GM23248 (cell line): ENCODE results near the gene NHS. TPM values are rescaled to one million over a fixed set of nuclear protein-coding genes. Genes with fewer than 3 reads are reported as not detected.

Experiments
- DNase-seq: peaks from one replicate; pipeline ENCODE4 v3.0.0-alpha.2; 2015
- H2AFZ ChIP-seq: fragments of 200-600 bp; sonication (generic); 2 replicates; pipeline ENCODE4 v1.6.1; 2016; ENCODE audit warnings: antibody characterized with exemption
- H3F3A ChIP-seq: fragments of 200-600 bp; sonication (generic); 2 replicates; pipeline ENCODE4 v1.6.1; 2016; ENCODE audit warnings: mild to moderate bottlenecking, antibody characterized with exemption, mixed run types; ENCODE audit not compliant: insufficient read depth
- H3K27ac ChIP-seq: fragments of 200-600 bp; sonication (generic); 2 replicates; pipeline ENCODE4 v1.5.1; 2016; ENCODE audit warnings: mild to moderate bottlenecking
- H3K27me3 ChIP-seq: fragments of 200-600 bp; sonication (generic); replicated peaks from 2 replicates; pipeline ENCODE4 v1.6.1; 2016; ENCODE audit warnings: mild to moderate bottlenecking; ENCODE audit not compliant: insufficient read depth
- H3K36me3 ChIP-seq: fragments of 200-600 bp; sonication (generic); 2 replicates; pipeline ENCODE4 v1.6.1; 2016; ENCODE audit warnings: low read depth, mild to moderate bottlenecking
- H3K4me1 ChIP-seq: fragments of 200-600 bp; sonication (generic); 2 replicates; pipeline ENCODE4 v1.6.1; 2016; ENCODE audit warnings: mild to moderate bottlenecking; ENCODE audit not compliant: insufficient read depth
- H3K4me2 ChIP-seq: fragments of 200-600 bp; sonication (generic); one replicate; pipeline ENCODE4 v1.6.1; 2016; ENCODE audit warnings: mild to moderate bottlenecking; ENCODE audit not compliant: unreplicated experiment
- H3K4me3 ChIP-seq: fragments of 200-600 bp; sonication (generic); 2 replicates; pipeline ENCODE4 v1.5.1; 2016; ENCODE audit warnings: mild to moderate bottlenecking
- H3K79me2 ChIP-seq: fragments of 200-600 bp; sonication (generic); 2 replicates; pipeline ENCODE4 v1.6.1; 2016; ENCODE audit warnings: mild to moderate bottlenecking; ENCODE audit not compliant: insufficient read depth
- H3K9ac ChIP-seq: fragments of 200-600 bp; sonication (generic); 2 replicates; pipeline ENCODE4 v1.6.1; 2016; ENCODE audit warnings: mild to moderate bottlenecking
- H3K9me2 ChIP-seq: fragments of 200-600 bp; sonication (generic); 2 replicates; pipeline ENCODE4 v1.6.1; 2016; ENCODE audit warnings: mixed run types, mild to moderate bottlenecking, moderate library complexity; ENCODE audit not compliant: insufficient read depth
- H3K9me3 ChIP-seq: fragments of 200-600 bp; sonication (generic); one replicate; pipeline ENCODE4 v1.6.1; 2017; ENCODE audit warnings: low read depth
- H4K20me1 ChIP-seq: fragments of 200-600 bp; sonication (generic); 2 replicates; pipeline ENCODE4 v1.6.0; 2016; ENCODE audit not compliant: insufficient read depth
- EZH2 ChIP-seq: fragments of 200-600 bp; sonication (generic); IDR thresholded peaks from 2 replicates; pipeline ENCODE4 v1.6.1; 2018; ENCODE audit warnings: antibody characterized with exemption, mild to moderate bottlenecking; ENCODE audit not compliant: insufficient read depth, poor library complexity, severe bottlenecking
- EZH2phosphoT487 ChIP-seq: fragments of 200-600 bp; sonication (generic); IDR thresholded peaks from 2 replicates; pipeline ENCODE4 v1.6.1; 2018; ENCODE audit warnings: antibody characterized with exemption, moderate library complexity, mild to moderate bottlenecking, low read depth; ENCODE audit not compliant: insufficient read depth
- WGBS, 2 experiments: methylation state at CpG; one replicate each; pipeline ENCODE4 v1.1.6; 2015 to 2017; ENCODE audit warnings: low lambda C conversion rate in 2 of 2, low coverage in 1 of 2; ENCODE audit errors: missing lambda C conversion rate in 2 of 2; 5-methylcytosine and 5-hydroxymethylcytosine counted together
- in situ Hi-C: fragments of 300-500 bp; cut with MboI; formaldehyde crosslinking; loops from 2 replicates; pipeline ENCODE4 v1.15.0; 2020
- polyA plus RNA-seq: library from polyadenylated mRNA; unstranded; fragments of >200 nt; fragmentation: Nextera tagmentation; extraction: Ambion mirVana; gene quantifications from 2 replicates; pipeline ENCODE4 v1.2.1, GENCODE V29; 2016
- total RNA-seq: library from RNA; depleted of rRNA; stranded (reverse); fragments of >200 nt; shearing (Covaris generic); gene quantifications from 2 replicates; pipeline ENCODE4 v1.2.3, GENCODE V29; 2014

The NHS gene
- total and polyA plus RNA-seq, 2 experiments from 2014 or later, result 1.0 to 5.6 TPM

DNA sequence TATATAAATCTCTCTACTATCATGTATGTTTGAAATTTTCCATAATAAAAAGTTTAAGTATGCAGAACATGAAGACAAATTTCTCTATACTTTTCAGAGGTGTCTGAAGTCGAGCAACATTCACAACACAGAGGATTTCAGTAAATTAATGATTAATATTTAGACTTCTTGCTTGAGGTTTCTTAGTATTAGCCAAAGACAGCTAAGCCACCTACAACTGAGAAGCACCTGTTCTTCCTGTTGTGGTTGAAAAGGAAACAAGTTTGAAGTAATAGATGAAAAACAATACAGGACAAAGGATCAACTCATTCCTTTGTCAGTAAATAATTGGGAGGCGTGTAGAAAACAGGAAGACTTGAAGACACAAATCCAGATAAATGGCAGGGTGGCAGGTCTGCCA is 383.4 kb downstream of the NHS start:
- WGBS, 2 experiments, result 14 to 28% methylated on average over 2 of the region's 2 CpGs
- Histone ChIP-seq H3K4me3 (no peak overlapping the region), H3K27ac (no peak overlapping the region), H2AFZ (no peak overlapping the region), H3K9me2 (no peaks in the 10 kb centered on the region), H3K4me2 (no peak overlapping the region), H4K20me1 (no peaks in the 10 kb centered on the region), H3K9me3 (no peaks in the 10 kb centered on the region), H3K4me1 (no peaks in the 10 kb centered on the region), H3F3A (no peaks in the 10 kb centered on the region), H3K27me3 (no peaks in the 10 kb centered on the region), H3K79me2 (no peaks in the 10 kb centered on the region), H3K36me3 (no peaks in the 10 kb centered on the region), H3K9ac (no peak overlapping the region)
- no peak for DNase-seq
- TF ChIP-seq EZH2phosphoT487 (no peak), EZH2 (no peak)
- in situ Hi-C loops, result no loop called here

DNA sequence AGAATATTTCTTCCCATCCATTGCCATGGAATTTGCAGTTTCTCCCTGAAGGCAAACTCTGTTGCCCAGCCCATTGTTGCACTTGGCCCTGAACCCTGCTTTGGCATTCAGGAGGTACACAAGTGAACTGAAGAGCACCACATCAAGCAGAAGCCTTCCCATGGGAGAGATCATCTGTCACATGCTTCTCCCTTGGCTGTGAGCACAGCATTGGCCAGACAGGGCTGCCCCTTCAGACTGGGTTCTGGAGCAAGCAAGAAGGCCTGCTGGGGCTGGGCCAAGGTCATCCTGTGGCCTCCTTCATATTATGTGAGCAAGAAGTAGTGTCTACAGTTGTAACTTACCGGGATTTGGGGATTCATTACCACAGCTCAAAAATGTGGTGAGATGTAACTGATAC is 385.0 kb downstream of the NHS start:
- Histone ChIP-seq H3K9me3 (no peaks in the 10 kb centered on the region), H3K79me2 (no peaks in the 10 kb centered on the region), H3K4me1 (no peaks in the 10 kb centered on the region), H3K27me3 (no peaks in the 10 kb centered on the region), H3K4me2 (no peak overlapping the region), H3K4me3 (no peak overlapping the region), H3K9me2 (no peaks in the 10 kb centered on the region), H3K9ac (no peak overlapping the region), H3K27ac (no peak overlapping the region), H3F3A (no peaks in the 10 kb centered on the region), H4K20me1 (no peaks in the 10 kb centered on the region), H2AFZ (no peak overlapping the region), H3K36me3 (no peaks in the 10 kb centered on the region)
- WGBS, 2 experiments, result 8 to 11% methylated on average over 1 of the region's 1 CpG
- in situ Hi-C loops, result no loop called here
- no peak for DNase-seq
- TF ChIP-seq EZH2phosphoT487 (no peak), EZH2 (no peak)

DNA sequence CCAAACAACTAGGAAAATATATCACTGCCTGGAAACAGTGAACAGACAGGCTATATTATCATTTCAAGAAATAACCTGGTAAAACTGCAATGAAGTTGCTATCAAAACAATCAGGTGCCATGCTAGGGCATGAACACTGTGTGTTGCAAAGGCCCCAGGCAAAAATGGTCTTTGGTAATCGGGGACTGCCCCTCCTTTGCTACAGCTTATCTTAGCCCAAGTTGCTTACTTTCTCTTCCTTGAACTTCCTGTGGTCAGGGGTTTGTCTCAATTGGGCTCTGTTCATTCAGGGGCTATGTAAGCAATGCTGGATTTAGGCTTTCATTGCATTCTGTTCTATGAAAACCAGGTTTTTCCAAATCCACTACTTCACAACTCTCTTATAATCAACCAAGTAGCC is 392.7 kb downstream of the NHS start:
- H3K9me2 ChIP-seq, result no peaks in the 10 kb centered on the region
- in situ Hi-C loops, result no loop called here
- no peaks in the 10 kb centered on the region for H3F3A ChIP-seq
- no peaks in the 10 kb centered on the region for H3K27me3 ChIP-seq
- H3K9me3 ChIP-seq, result no peaks in the 10 kb centered on the region
- TF ChIP-seq EZH2, result no peak
- no peak for TF ChIP-seq EZH2phosphoT487
- H4K20me1 ChIP-seq, result no peaks in the 10 kb centered on the region
- 67 to 82% methylated on average over 1 of the region's 1 CpG for WGBS, 2 experiments
- no peak overlapping the region for H2AFZ ChIP-seq
- H3K27ac ChIP-seq, result no peak overlapping the region
- no peaks in the 10 kb centered on the region for H3K4me1 ChIP-seq
- H3K4me3 ChIP-seq, result no peak overlapping the region
- DNase-seq, result no peak
- no peaks in the 10 kb centered on the region for H3K36me3 ChIP-seq
- no peak overlapping the region for H3K4me2 ChIP-seq
- H3K79me2 ChIP-seq, result no peaks in the 10 kb centered on the region
- H3K9ac ChIP-seq, result no peak overlapping the region

DNA sequence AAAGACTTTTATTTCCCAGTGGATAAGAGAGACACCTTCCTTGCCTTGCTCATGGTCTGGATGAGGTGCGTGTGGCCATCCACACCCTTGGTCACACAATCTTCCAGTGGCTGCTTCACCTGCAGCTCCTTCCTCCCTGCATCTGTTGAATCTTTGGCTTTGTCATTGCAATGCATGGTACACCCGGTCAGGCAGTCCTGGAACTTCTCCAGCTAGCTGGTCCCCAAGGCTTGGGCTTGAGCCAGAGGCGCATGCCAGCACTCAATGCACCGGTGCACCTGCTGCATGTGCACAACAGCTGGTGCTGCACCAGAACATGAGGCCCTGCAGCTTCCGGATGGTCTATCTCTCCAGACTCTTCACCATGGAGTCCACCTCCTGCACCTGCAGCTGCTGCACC is 394.0 kb downstream of the NHS start:
- no peaks in the 10 kb centered on the region for H4K20me1 ChIP-seq
- TF ChIP-seq EZH2phosphoT487 (no peak), EZH2 (no peak)
- no peaks in the 10 kb centered on the region for H3K36me3 ChIP-seq
- H3K9ac ChIP-seq, result no peak overlapping the region
- H3K9me3 ChIP-seq, result no peaks in the 10 kb centered on the region
- H3K4me2 ChIP-seq, result no peak overlapping the region
- no peak overlapping the region for H3K27ac ChIP-seq
- H3K9me2 ChIP-seq, result no peaks in the 10 kb centered on the region
- H3K4me1 ChIP-seq, result no peaks in the 10 kb centered on the region
- WGBS, 2 experiments, result 53 to 57% methylated on average over 5 of the region's 5 CpGs
- H3K79me2 ChIP-seq, result no peaks in the 10 kb centered on the region
- no peaks in the 10 kb centered on the region for H3K27me3 ChIP-seq
- DNase-seq, result no peak
- H3K4me3 ChIP-seq, result no peak overlapping the region
- H2AFZ ChIP-seq, result no peak overlapping the region
- in situ Hi-C loops, result no loop called here
- H3F3A ChIP-seq, result no peaks in the 10 kb centered on the region

DNA sequence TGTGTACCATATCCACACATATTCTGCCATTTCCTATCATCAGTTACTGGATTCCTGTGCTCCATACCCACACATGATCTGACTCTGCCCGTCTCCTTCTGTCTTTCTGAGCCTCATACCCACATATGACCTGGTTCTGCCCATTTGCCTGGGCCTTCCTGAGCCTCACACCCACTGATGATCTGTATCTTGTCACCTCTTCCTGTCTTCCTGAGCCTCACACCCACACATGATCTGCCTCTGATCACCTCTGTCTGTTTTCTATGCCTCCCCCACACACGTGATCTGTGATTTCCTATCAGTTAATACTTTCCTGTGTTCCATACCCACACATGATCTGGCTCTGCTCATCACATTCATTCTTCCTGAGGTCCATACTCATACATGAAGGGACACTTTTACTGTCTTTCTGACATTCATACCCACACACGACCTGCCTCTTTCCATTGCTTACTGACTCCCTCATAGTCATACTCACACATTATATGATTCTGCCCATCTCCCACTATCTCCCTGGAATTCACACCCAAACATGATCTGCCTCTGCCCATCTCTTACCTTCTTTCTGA is 394.8 kb downstream of the NHS start:
- Histone ChIP-seq H4K20me1 (no peaks in the 10 kb centered on the region), H3K9me3 (no peaks in the 10 kb centered on the region), H3K79me2 (no peaks in the 10 kb centered on the region), H3K9ac (no peak overlapping the region), H3K27ac (no peak overlapping the region), H2AFZ (no peak overlapping the region), H3K4me3 (no peak overlapping the region), H3K9me2 (no peaks in the 10 kb centered on the region), H3F3A (no peaks in the 10 kb centered on the region), H3K27me3 (no peaks in the 10 kb centered on the region), H3K4me2 (no peak overlapping the region), H3K36me3 (no peaks in the 10 kb centered on the region), H3K4me1 (no peaks in the 10 kb centered on the region)
- in situ Hi-C loops, result no loop called here
- WGBS, 2 experiments, result 58 to 70% methylated on average over 3 of the region's 3 CpGs
- DNase-seq, result no peak
- TF ChIP-seq EZH2 (no peak), EZH2phosphoT487 (no peak)
